Measurements from ENCODE around the gene ZNF280D.

The ZNF280D gene

GRCh38 chr15:56628893-56629532 is 104.3 kb downstream of the ZNF280D start:
- no peak for DNase-seq

DNA sequence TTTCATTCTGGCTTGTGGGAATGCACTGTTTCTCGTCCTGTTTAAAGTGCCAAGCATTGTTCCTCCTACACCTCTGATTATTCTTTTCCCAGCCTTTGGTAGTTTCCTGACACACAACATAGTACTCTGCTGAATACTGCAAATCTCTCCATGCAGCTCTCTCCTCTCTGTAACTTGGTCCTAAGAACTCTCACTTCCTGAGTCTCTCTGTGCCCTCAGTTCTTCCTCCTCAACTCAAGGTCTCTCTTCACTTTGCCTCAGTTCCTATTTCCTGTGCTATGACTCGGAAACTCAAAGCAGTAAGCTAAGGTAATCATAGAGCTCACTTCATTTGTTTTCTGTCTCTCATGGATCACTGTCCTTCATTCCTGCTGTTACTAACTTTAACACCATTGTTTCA is 113.4 kb downstream of the ZNF280D start:
- DNase-seq, result no peak

DNA sequence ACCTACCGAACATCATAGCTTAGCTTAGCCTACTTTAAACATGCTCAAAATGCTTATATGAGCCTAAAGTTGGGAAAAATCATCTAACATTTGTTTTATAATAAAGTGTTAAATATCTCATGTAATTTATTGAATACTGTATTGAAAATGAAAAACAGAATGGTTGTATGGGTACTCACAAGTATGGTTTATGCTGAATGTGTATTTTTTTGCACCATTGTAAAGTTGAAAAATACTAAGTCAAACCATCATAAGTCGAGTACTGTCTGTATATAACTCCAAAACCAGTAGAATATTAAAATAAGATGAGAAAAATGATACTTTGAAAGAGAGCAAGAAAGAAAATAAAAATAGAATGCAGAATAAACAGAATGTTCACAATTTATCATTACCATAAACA is 115.7 kb downstream of the ZNF280D start:
- DNase-seq, result no peak

GRCh38 chr15:56616551-56616950 is 116.8 kb downstream of the ZNF280D start:
- no peak for DNase-seq

DNA sequence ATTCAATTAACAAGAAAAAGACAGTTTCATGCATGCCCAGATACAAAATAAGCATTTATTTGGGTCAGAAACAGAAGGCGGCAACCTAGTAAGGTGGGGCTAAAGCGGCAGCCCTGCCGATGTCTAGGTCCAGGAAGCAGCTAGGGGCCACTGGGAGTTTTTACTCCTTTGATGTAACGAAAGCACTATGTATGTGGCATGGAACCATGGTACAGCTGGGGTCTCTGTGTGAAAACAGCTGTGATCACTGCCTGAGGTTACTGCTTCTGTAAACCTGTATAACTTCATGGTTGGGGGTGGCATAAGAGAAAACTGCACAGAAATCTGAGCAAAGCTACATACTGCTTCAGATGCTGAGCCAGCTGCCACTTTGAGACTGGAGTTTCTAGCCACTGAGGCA is 119.5 kb downstream of the ZNF280D start:
- DNase-seq, result no peak

GRCh38 chr15:56608993-56609392 is 124.3 kb downstream of the ZNF280D start:
- DNase-seq, result no peak

GRCh38 chr15:56608140-56608778 is 125.0 kb downstream of the ZNF280D start:
- no peak for DNase-seq

DNA sequence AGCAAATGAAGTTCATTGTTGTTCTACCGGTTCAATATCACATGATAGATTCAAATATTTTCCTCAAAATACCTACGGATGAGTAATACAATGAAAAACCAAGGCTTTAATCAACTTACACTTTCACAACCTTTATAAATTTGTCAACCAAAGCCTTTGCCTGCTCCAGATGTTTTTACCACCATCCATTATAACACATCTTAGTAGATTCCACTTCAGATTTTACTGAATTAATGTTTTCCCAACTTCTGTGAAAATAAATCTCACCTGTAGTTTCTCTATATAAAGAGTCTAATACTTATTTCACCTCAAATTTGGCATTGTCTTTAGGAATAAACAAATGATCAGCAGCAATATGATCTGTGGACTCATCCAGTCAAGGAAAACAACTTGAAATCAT is 131.1 kb downstream of the ZNF280D start:
- no peak for DNase-seq

GRCh38 chr15:56600380-56600779 is 132.9 kb downstream of the ZNF280D start:
- no peak for DNase-seq

DNA sequence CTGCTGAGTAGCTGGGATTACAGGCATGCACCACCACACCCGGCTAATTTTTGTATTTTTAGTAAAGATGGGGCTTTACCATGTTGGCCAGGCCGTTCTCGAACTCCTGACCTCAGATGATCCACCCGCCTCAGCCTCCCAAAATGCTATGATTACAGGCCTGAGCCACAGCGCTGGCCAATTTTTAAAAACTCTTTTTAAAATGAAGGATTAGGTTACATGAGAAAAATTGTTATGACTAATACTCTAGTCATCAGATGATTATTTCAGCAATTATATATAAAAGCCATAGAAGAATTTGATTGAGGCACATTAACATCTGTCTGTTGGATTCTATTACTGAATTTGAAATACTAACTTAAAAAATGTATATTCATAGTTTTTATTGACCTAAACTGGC is 134.3 kb downstream of the ZNF280D start:
- no peak for DNase-seq

- no peak for DNase-seq
These were observed 145.6 kb downstream of the ZNF280D start for GRCh38 chr15:56587686-56588085.

- DNase-seq, result no peak
These were observed 147.1 kb downstream of the ZNF280D start for GRCh38 chr15:56586206-56586605.

DNA sequence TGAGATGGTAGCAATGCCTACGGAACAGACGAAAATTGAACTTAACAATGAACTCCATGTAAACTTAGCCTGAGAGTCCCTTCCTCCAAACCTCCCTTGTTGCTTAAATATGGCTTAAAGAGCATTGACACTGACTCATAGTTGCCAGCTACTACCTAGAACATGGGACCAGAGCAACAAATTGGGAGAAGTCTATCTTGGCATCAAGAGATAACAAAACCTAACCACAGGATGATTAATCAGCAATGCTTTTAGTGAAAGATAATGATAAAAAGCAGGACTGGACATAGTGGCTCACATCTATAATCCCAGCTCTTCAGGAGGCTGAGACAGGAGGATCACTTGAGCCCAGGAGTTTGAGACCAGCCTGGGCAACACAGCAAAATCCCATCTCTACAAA is 150.5 kb downstream of the ZNF280D start:
- DNase-seq, result no peak

All from cortex of kidney (tissue), 1 donor.